ENCODE measurements around the gene TRIM24.

Gene TRIM24

DNA sequence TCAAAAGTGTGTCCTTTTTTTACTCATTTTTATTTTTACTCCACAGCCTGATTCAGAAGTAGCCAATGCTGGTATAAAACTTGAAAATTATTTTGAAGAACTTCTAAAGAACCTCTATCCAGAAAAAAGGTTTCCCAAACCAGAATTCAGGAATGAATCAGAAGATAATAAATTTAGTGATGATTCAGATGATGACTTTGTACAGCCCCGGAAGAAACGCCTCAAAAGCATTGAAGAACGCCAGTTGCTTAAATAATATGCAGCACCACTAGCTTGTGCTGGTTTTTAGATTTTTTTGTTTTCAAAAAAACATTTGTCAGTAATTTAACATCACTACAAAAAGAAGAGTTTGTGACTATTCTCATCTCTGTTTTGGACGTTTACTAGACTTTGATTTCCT is 124.6 kb downstream of the TRIM24 start:
- DNase-seq = no peak

- no peak for DNase-seq
These were observed 125.4 kb downstream of the TRIM24 start for GRCh38 chr7:138585283-138585993.

GRCh38 chr7:138587485-138587884 is 127.4 kb downstream of the TRIM24 start:
- DNase-seq = no peak

GRCh38 chr7:138588986-138589385 is 128.9 kb downstream of the TRIM24 start:
- no peak for DNase-seq

GRCh38 chr7:138590154-138590553 is 130.1 kb downstream of the TRIM24 start:
- DNase-seq = no peak

DNA sequence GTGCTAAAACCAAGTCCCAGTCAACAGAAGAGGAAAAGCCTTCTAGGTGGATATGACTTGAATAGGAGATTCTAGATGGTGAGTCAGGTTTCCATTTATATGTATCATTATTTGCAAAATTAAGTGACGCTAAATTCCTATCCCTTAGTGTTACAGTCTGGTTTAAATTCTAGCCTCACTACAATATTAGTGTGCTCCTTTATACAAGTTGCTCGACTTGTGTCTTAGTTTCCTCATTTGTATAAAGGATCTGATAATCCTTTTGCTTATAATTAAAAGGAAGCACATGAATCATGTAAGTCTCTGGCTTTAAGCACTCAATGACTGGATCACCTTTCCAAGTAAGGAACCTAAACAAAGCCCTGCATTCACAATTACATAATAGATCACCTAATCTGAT is 135.4 kb downstream of the TRIM24 start:
- DNase-seq = no peak

GRCh38 chr7:138602451-138602850 is 142.4 kb downstream of the TRIM24 start:
- DNase-seq = no peak

DNA sequence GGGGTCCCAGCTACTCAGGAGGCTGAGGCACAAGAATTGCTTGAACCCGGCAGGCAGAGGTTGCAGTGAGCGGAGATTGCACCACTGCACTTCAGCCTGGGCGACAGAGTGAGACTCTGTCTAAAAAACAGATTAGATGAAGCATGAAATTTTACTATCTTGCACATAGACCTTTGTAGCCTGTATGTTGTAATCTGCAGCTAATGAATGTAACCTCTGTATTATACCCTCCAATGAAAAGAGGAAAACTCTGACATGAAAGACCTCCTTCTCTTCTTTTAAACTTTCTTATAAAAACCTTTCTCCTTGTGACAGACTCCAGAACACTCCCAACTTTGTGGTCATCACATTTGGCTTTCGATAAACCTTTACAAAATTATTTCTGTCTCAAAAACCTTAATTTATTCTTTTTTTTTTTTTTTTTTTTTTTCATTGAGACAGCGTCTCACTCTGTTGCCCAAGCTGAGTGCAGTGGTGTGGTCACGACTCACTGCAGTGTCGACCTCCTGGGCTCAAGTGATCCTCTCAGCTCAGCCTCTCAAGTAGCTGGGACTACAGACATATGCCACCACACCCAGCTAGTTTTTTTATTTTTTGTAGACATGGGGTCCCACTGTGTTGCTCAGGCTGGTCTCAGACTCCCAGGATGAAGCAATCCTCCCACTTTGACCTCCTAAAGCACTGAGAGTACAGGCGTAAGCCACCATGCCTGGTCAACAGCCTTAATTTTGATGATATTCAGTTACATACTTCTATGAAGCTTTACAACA is 143.7 kb downstream of the TRIM24 start:
- DNase-seq = no peak

DNA sequence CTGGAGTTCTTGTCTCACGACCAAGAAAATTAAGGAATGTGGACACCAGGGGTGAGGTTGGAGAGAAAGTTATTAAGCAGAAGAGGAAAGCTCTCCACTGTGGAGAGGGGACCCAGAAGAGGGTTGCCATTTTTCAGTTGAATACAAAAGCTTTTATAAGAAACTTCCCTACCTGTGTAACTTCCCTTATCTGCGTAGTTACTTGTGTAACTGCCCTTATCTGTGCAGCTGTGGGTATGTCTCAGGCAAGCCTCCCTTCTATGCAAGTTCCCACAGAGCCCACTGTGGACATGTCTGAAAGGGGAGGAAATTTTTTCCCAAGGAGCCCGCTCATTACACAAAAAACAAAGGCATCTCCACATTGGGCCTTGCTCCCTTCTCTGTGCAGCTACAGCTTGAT is 146.2 kb downstream of the TRIM24 start:
- DNase-seq = no peak

DNA sequence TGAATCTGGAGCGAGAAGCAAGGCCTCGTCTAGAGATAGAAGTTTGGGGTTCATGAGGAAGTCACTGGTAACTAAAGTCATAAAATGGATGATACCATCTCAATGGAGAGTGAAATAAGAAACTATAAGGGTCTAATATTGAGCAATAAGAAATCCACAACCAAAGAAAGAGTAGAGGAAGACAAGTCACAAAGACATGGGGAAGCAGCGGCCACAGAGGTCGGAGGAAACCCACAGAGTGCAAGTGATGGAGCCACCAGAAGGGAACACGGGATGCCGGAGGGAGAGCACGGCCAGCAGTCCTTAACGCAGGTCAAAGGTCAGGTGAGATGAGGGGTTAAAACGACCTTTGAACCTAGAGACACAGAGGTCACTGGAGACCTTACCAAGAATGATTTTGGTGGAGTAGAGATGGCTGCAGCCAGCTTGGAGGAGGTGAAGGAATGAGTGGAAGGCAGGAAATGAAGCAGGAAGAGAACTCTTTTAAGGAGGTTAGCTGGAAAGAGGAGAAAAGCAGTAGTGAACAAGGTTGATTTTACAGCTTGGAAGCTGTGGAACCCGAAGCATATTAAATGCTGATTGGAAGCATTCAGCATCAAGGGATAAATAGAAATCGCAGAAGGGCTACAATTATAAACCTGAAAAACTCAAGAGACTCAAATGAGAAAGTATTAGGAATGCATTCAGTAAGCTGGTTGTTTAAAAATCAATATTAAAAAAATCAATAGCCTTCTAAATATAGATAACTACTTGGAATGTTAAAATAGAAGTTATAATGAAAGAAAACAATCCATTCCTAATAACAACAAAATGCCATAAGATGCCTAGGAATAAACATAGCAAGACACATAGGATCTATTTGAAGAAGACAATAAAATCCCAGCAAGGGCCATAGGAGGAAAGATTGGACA is 147.4 kb downstream of the TRIM24 start:
- DNase-seq = no peak

DNA sequence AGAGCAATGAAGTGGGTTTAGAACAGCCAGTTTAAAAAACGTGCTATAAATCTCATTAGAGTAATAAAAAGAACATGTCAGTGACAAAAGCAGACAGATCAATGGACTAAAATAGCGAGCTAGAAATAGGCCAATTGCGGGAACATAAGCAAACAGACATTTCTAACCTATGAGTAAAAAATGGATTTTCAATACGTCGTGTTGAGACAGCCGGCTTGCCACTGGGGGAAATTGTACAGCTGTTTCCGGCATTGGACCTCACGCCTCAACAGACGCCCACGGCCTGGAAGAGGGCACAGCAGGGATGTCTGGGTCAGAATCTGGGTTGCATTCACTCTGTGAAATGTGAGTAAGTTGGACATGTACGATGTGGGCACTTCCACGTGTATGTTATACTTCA is 148.2 kb downstream of the TRIM24 start:
- DNase-seq = no peak

DNA sequence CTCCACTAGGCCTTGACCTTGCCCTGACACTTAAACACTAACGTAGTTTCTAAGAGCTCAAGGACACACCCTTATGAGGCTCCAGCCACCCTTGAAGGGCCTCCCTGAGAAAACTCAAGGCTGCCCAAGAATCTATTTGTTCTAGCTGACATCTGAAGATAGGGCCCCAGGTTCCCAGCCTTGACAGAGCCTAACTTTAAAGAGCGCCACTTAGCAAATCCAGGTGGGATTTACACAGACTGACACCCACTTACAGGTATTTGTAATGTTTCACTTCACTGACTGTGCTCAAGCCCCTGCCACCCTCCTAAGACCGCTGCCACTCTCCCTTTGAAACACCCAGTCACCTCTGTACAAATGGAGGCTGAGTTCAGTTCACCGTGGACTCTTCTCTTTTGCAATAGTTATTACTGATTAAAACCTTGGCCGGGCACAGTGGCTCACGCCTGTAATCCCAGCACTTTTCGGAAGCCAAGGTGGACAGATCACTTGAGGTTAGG is 150.7 kb downstream of the TRIM24 start:
- no peak for DNase-seq

DNA sequence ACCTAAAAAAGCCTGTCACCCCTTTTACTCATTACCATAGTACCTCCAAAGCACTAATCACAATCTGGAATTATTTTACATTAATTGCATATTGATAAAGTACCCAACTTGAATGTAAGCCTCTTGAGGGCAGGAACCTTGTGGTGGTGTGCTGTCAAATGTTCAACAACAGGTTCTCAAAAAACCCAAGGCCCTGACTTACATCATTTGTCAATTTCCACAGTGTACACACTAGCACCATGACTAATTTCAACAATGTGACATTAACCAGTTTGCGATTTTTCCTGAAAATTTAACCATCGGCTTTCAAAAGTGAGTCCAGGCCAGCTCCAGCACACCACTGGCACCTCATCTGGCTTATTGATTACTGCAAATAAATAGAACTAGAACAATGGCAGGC is 153.6 kb downstream of the TRIM24 start:
- DNase-seq = no peak

DNA sequence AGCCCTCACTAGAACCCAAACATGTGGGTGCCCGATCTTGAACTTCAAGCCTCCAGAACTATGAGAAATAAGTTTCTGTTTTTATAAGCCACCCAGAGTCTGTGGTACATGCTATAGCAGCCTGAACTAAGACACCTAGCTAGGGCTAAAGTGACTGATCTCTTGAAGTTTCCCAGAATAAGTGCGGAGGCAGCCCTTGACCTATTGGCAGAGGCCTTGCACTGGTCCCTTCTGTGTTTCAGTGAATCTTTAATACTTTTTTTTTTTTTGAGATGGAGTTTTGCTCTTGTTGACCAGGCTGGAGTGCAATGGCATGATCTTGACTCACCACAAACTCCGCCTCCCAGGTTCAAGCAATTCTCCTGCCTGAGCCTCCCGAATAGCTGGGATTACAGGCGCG is 156.0 kb downstream of the TRIM24 start:
- DNase-seq = no peak

GRCh38 chr7:138618506-138618905 is 158.4 kb downstream of the TRIM24 start:
- no peak for DNase-seq

DNA sequence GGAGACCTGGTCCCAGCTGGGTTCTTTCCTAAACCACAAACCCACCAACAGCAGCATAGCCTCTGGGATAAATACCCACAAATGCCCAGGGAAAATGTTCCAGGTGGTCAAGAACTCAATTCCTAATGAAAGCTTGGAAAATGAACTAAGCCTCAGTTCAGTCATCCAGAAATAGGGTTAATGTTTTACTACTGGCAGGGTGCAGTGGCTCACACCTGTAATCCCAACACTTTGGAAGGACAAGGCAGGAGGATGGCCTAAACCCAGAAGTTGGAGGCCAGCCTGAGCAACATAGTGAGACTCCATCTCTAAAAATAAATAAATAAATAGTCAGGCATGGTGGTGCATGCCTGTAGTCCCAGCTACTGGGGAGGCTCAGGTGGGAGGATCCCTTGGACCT is 158.9 kb downstream of the TRIM24 start:
- DNase-seq = no peak

GRCh38 chr7:138622841-138623240 is 162.8 kb downstream of the TRIM24 start:
- DNase-seq = no peak

GRCh38 chr7:138625084-138625848 is 165.2 kb downstream of the TRIM24 start:
- DNase-seq = no peak

GRCh38 chr7:138625849-138626230 is 165.8 kb downstream of the TRIM24 start:
- no peak for DNase-seq

DNA sequence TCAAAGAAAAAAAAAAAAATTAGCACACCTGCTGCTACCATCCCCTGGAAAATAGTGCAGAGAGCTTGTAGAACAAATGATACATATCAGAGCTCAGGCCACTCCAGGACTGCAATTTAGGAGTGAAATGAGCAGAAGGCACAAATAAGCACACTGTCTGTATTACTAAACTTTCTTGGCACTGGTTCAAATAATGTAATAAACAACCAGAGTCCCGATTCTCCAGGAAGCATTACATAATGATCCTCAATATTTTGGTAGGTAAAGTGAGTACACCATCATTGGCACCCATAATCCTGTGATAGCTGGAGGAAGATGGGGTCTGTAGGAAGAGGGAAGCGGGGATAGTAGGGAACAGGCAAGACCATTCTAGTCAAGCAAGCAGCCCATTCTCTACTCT is 166.8 kb downstream of the TRIM24 start:
- no peak for DNase-seq

DNA sequence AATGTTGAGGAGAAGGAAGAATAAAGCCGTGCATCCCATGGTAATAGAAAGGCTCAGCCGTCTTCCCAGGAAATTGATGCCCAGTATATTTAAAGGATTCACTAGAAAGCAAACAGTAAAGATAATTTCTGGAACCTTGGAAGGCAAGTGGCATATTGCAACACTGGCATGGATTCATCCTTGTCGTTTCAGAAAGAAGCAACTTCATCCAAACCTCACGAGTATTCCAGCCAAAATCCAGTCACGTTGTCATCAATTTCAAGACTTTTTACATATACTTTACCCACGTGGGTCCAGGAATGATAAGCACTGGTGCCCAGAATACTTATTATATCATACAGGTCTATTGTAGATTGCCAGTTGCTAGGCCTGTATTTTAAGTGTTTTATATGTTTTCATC is 167.3 kb downstream of the TRIM24 start:
- DNase-seq = no peak

GRCh38 chr7:138630059-138630610 is 170.1 kb downstream of the TRIM24 start:
- no peak for DNase-seq

Data from NCI-H1436 (cell line).